MM.1S (cell line): ENCODE measurements around the gene IL1R2.

Source experiments
- DNase-seq: peaks from one replicate; pipeline ENCODE4 v3.0.0-alpha.2; 2015
- H2AFZ ChIP-seq: fragments of 300-600 bp; sonication (generic); 2 replicates; pipeline ENCODE4 v1.6.0; 2016; ENCODE audit warnings: antibody characterized with exemption, low read length
- H3F3A ChIP-seq: fragments of 300-600 bp; sonication (generic); 2 replicates; pipeline ENCODE4 v1.6.1; 2016; ENCODE audit warnings: mild to moderate bottlenecking, antibody characterized with exemption, low read length, moderate library complexity, mixed read lengths; ENCODE audit not compliant: insufficient read depth
- H3K27ac ChIP-seq: fragments of 300-600 bp; sonication (generic); 2 replicates; pipeline ENCODE4 v1.5.1; 2016; ENCODE audit warnings: mild to moderate bottlenecking, low read length
- H3K27me3 ChIP-seq: fragments of 300-600 bp; sonication (generic); replicated peaks from 2 replicates; pipeline ENCODE4 v1.6.0; 2016; ENCODE audit warnings: low read length; ENCODE audit not compliant: insufficient read depth
- H3K36me3 ChIP-seq: fragments of 300-600 bp; sonication (generic); replicated peaks from 2 replicates; pipeline ENCODE4 v1.6.1; 2016; ENCODE audit warnings: mild to moderate bottlenecking, low read length, mixed read lengths; ENCODE audit not compliant: insufficient read depth
- H3K4me1 ChIP-seq: fragments of 300-600 bp; sonication (generic); 2 replicates; pipeline ENCODE4 v1.6.1; 2016; ENCODE audit warnings: low read length, mixed read lengths
- H3K4me2 ChIP-seq: fragments of 300-600 bp; sonication (generic); 2 replicates; pipeline ENCODE4 v1.6.0; 2016; ENCODE audit warnings: low read depth, low read length
- H3K4me3 ChIP-seq: fragments of 300-600 bp; sonication (generic); 2 replicates; pipeline ENCODE4 v1.5.1; 2016; ENCODE audit warnings: low read length, mixed read lengths
- H3K79me2 ChIP-seq: fragments of 300-600 bp; sonication (generic); 2 replicates; pipeline ENCODE4 v1.6.1; 2016; ENCODE audit warnings: mixed run types, low read length, mixed read lengths
- H3K9ac ChIP-seq: fragments of 300-600 bp; sonication (generic); 2 replicates; pipeline ENCODE4 v1.6.1; 2016; ENCODE audit warnings: low read length, mixed read lengths
- H3K9me2 ChIP-seq: fragments of 300-600 bp; sonication (generic); replicated peaks from 2 replicates; pipeline ENCODE4 v1.6.1; 2016; ENCODE audit warnings: mild to moderate bottlenecking, low read length, mixed read lengths; ENCODE audit not compliant: insufficient read depth
- H3K9me3 ChIP-seq: fragments of 300-600 bp; sonication (generic); replicated peaks from 2 replicates; pipeline ENCODE4 v1.6.1; 2016; ENCODE audit warnings: mild to moderate bottlenecking, low read length, mixed read lengths; ENCODE audit not compliant: insufficient read depth
- H4K20me1 ChIP-seq: fragments of 300-600 bp; sonication (generic); 2 replicates; pipeline ENCODE4 v1.6.1; 2016; ENCODE audit warnings: mild to moderate bottlenecking, low read length, moderate library complexity, mixed read lengths; ENCODE audit not compliant: insufficient read depth
- CTCF ChIP-seq: fragments of 300-600 bp; sonication (generic); IDR thresholded peaks from 2 replicates; pipeline ENCODE4 v1.5.1; 2016; ENCODE audit warnings: antibody characterized with exemption, low read length, mixed read lengths
- EZH2 ChIP-seq: fragments of 300-600 bp; sonication (generic); optimal IDR thresholded peaks from 2 replicates; pipeline ENCODE3; 2017; ENCODE audit warnings: low read depth, mild to moderate bottlenecking, antibody characterized with exemption, low read length, mixed read lengths
- EZH2phosphoT487 ChIP-seq: fragments of 300-600 bp; sonication (generic); IDR thresholded peaks from 2 replicates; pipeline ENCODE4 v1.6.1; 2018; ENCODE audit warnings: antibody characterized with exemption, low read length

Gene IL1R2

GRCh38 chr2:101998896-101999789, 7.4 kb downstream of the IL1R2 start:
- no peak overlapping the region for H3K4me3 ChIP-seq
- H3K27me3 ChIP-seq, result no peaks in the 10 kb centered on the region
- H2AFZ ChIP-seq, result no peak overlapping the region
- H3K36me3 ChIP-seq, result no peaks in the 10 kb centered on the region
- no peak for DNase-seq
- H3F3A ChIP-seq, result no peaks in the 10 kb centered on the region
- no peaks in the 10 kb centered on the region for H3K9me2 ChIP-seq
- no peaks in the 10 kb centered on the region for H4K20me1 ChIP-seq
- H3K4me1 ChIP-seq, result no peaks in the 10 kb centered on the region
- TF ChIP-seq EZH2phosphoT487 (no peak), CTCF (no peak), EZH2 (no peak)
- no peaks in the 10 kb centered on the region for H3K9me3 ChIP-seq
- H3K27ac ChIP-seq, result no peak overlapping the region
- no peak overlapping the region for H3K4me2 ChIP-seq
- no peaks in the 10 kb centered on the region for H3K79me2 ChIP-seq
- H3K9ac ChIP-seq, result no peak overlapping the region

GRCh38 chr2:102000012-102000411, 8.3 kb downstream of the IL1R2 start:
- Histone ChIP-seq H3K27ac (no peak overlapping the region), H3K36me3 (no peaks in the 10 kb centered on the region), H3K4me3 (no peak overlapping the region), H3F3A (no peaks in the 10 kb centered on the region), H3K4me1 (no peaks in the 10 kb centered on the region), H3K27me3 (no peaks in the 10 kb centered on the region), H3K4me2 (no peak overlapping the region), H2AFZ (no peak overlapping the region), H3K9me3 (no peaks in the 10 kb centered on the region), H3K9ac (no peak overlapping the region), H4K20me1 (no peaks in the 10 kb centered on the region), H3K79me2 (no peaks in the 10 kb centered on the region), H3K9me2 (no peaks in the 10 kb centered on the region)
- TF ChIP-seq EZH2phosphoT487 (no peak), CTCF (no peak), EZH2 (no peak)
- no peak for DNase-seq

GRCh38 chr2:102000813-102001766, 9.3 kb downstream of the IL1R2 start:
- Histone ChIP-seq H3F3A (no peaks in the 10 kb centered on the region), H3K4me3 (no peak overlapping the region), H4K20me1 (no peaks in the 10 kb centered on the region), H3K27ac (no peak overlapping the region), H3K9me3 (no peaks in the 10 kb centered on the region), H3K27me3 (no peaks in the 10 kb centered on the region), H3K9me2 (no peaks in the 10 kb centered on the region), H3K36me3 (no peaks in the 10 kb centered on the region), H2AFZ (no peak overlapping the region), H3K4me2 (no peak overlapping the region), H3K79me2 (no peaks in the 10 kb centered on the region), H3K9ac (no peak overlapping the region), H3K4me1 (no peaks in the 10 kb centered on the region)
- no peak for TF ChIP-seq EZH2
- TF ChIP-seq EZH2phosphoT487, result no peak
- TF ChIP-seq CTCF, result no peak
- no peak for DNase-seq
